ENCODE data around the gene OS9.

- TF ChIP-seq CTCF (IDR thresholded peaks at IDR 0.05) = no peak
- no peak for TF ChIP-seq POLR2A (IDR thresholded peaks at IDR 0.05)
- no peak for TF ChIP-seq POLR2AphosphoS5 (IDR thresholded peaks at IDR 0.05)
- no peak for TF ChIP-seq EP300 (IDR thresholded peaks at IDR 0.05)
These were observed 39.9 kb upstream of the OS9 start for GRCh38 chr12:57654042-57654441.
